Ovary (tissue), 3 donors: ENCODE data around the gene BACE2.

Experiments
- CTCF ChIP-seq, 3 donors: fragments of 450-650 bp in 2 of 3; fragments of 200-600 bp in 1 of 3; IDR thresholded peaks; one replicate each; pipeline versions ENCODE4 v1.5.1 to v1.8.0; 2016 to 2022; ENCODE audit warnings: antibody characterized with exemption in 3 of 3, mild to moderate bottlenecking in 1 of 3
- EP300 ChIP-seq: sonication (generic); formaldehyde crosslinking; IDR thresholded peaks from one replicate; pipeline ENCODE4 v1.6.1; 2017; ENCODE audit warnings: antibody characterized with exemption
- POLR2A ChIP-seq: fragments of 450-650 bp; IDR thresholded peaks from one replicate; pipeline ENCODE4 v1.6.1; 2017; ENCODE audit warnings: antibody characterized with exemption, mild to moderate bottlenecking, moderate library complexity
- donor health status: DM: no; HTN: no; CAD: no.

GRCh38 chr21:41153443-41153842 is 14.5 kb upstream of the BACE2 start:
- no peak for TF ChIP-seq CTCF (IDR thresholded peaks at IDR 0.05)
- no peak for TF ChIP-seq POLR2A
- no peak for TF ChIP-seq EP300
